HG03159 (cell line): Measurements from ENCODE around the gene TRIP12.
"Not testable (repeated sequence)": the region's sequence is repeated elsewhere in the genome, so short reads cannot be mapped to it uniquely, and the experiment has no call there.

Experiments used
- ATAC-seq: cut with Tn5 transposase; IDR thresholded peaks from one replicate; pipeline ENCODE4 v1.9.1; 2021; ENCODE audit warnings: mild to moderate bottlenecking, moderate library complexity; ENCODE audit not compliant: unreplicated experiment

TRIP12 gene

GRCh38 chr2:229879191-229879950 lies 42.4 kb downstream of the TRIP12 start:
- no peak for ATAC-seq

- no peak for ATAC-seq
These were observed 46.3 kb downstream of the TRIP12 start for GRCh38 chr2:229875549-229875948.

- ATAC-seq = no peak
These were observed 47.2 kb downstream of the TRIP12 start for GRCh38 chr2:229874647-229875046.

GRCh38 chr2:229873123-229873581 lies 48.7 kb downstream of the TRIP12 start:
- ATAC-seq = peak; percentile 82

- ATAC-seq = no peak
These were observed 50.7 kb downstream of the TRIP12 start for GRCh38 chr2:229870903-229871656.

GRCh38 chr2:229869226-229869625 lies 52.6 kb downstream of the TRIP12 start:
- no peak for ATAC-seq

GRCh38 chr2:229868794-229869193 lies 53.0 kb downstream of the TRIP12 start:
- no peak for ATAC-seq

- no peak for ATAC-seq
These were observed 56.8 kb downstream of the TRIP12 start for GRCh38 chr2:229865033-229865432.

- ATAC-seq = no peak
These were observed 60.4 kb downstream of the TRIP12 start for GRCh38 chr2:229861431-229861830.

- ATAC-seq = no peak
These were observed 61.5 kb downstream of the TRIP12 start for GRCh38 chr2:229860334-229860733.

- ATAC-seq = no peak
These were observed 63.5 kb downstream of the TRIP12 start for GRCh38 chr2:229858351-229858750.

- no peak for ATAC-seq
These were observed 64.2 kb downstream of the TRIP12 start for GRCh38 chr2:229857634-229858033.

- ATAC-seq = peak; percentile 84
These were observed 65.4 kb downstream of the TRIP12 start for GRCh38 chr2:229856413-229856812.

- no peak for ATAC-seq
These were observed 66.7 kb downstream of the TRIP12 start for GRCh38 chr2:229855116-229855515.

GRCh38 chr2:229852565-229852964 lies 69.2 kb downstream of the TRIP12 start:
- peak; percentile 75 for ATAC-seq

- no peak for ATAC-seq
These were observed 69.9 kb downstream of the TRIP12 start for GRCh38 chr2:229851870-229852269.

- not testable (repeated sequence) for ATAC-seq
These were observed 71.2 kb downstream of the TRIP12 start for GRCh38 chr2:229850355-229851275.

GRCh38 chr2:229849073-229849472 lies 72.7 kb downstream of the TRIP12 start:
- no peak for ATAC-seq

- no peak for ATAC-seq
These were observed 78.2 kb downstream of the TRIP12 start for GRCh38 chr2:229843613-229844012.

- ATAC-seq = no peak
These were observed 83.1 kb downstream of the TRIP12 start for GRCh38 chr2:229838729-229839128.

GRCh38 chr2:229836847-229837246 lies 85.0 kb downstream of the TRIP12 start:
- ATAC-seq = no peak
